Keratinocyte (primary cell): ENCODE measurements around the gene MYF5. TPM values are rescaled to one million over a fixed set of nuclear protein-coding genes. Genes with fewer than 3 reads are reported as not detected.

Experiments
- DNase-seq: peaks from one replicate; pipeline ENCODE4 v3.0.0-alpha.2; 2011; ENCODE audit warnings: low read depth, missing footprints, low spot score
- FAIRE-seq: peaks from 2 replicates; lab custom pipeline; 2011; peaks lifted over from hg19 to GRCh38; lab: Jason Lieb, UNC
- H2AFZ ChIP-seq: 2 replicates; pipeline ENCODE4 v1.6.0; 2012; ENCODE audit warnings: low read length, control low read depth, inconsistent platforms; ENCODE audit not compliant: control insufficient read depth
- H3K27ac ChIP-seq: 2 replicates; pipeline ENCODE4 v1.5.1; 2011; ENCODE audit warnings: low read length; ENCODE audit not compliant: control insufficient read depth, insufficient read depth
- H3K27me3 ChIP-seq: 3 replicates; pipeline ENCODE4 v1.6.0; 2011; ENCODE audit warnings: low read length; ENCODE audit not compliant: control insufficient read depth, insufficient read depth; ENCODE audit errors: extremely low read depth
- H3K36me3 ChIP-seq, 2 experiments: 2 replicates in 1 of 2; 3 replicates in 1 of 2; pipeline ENCODE4 v1.5.1; 2011; ENCODE audit warnings: low read length in 2 of 2, mild to moderate bottlenecking in 1 of 2; ENCODE audit not compliant: control insufficient read depth in 2 of 2, insufficient read depth in 2 of 2; ENCODE audit errors: extremely low read depth in 1 of 2
- H3K4me1 ChIP-seq: 3 replicates; pipeline ENCODE4 v1.5.1; 2011; ENCODE audit warnings: low read length; ENCODE audit not compliant: control insufficient read depth, insufficient read depth; ENCODE audit errors: extremely low read depth
- H3K4me2 ChIP-seq: 3 replicates; pipeline ENCODE4 v1.6.0; 2011; ENCODE audit warnings: low read depth, low read length; ENCODE audit not compliant: control insufficient read depth, insufficient read depth; ENCODE audit errors: extremely low read depth
- H3K4me3 ChIP-seq, 3 experiments: fragments of 200-600 bp in 1 of 3; sonication (generic) in 1 of 3; 2 replicates in 2 of 3; 3 replicates in 1 of 3; pipeline ENCODE4 v1.5.1; 2011 to 2016; ENCODE audit warnings: low read length in 3 of 3, mild to moderate bottlenecking in 3 of 3, control low read depth in 2 of 3, inconsistent platforms in 1 of 3, low read depth in 1 of 3, mixed read lengths in 1 of 3, mixed run types in 1 of 3, moderate library complexity in 1 of 3; ENCODE audit not compliant: control insufficient read depth in 2 of 3, insufficient read depth in 2 of 3; ENCODE audit errors: extremely low read depth in 1 of 3
- H3K79me2 ChIP-seq: 2 replicates; pipeline ENCODE4 v1.6.0; 2012; ENCODE audit warnings: low read length; ENCODE audit not compliant: control insufficient read depth, insufficient read depth
- H3K9ac ChIP-seq: 3 replicates; pipeline ENCODE4 v1.6.0; 2011; ENCODE audit warnings: low read length; ENCODE audit not compliant: control insufficient read depth, insufficient read depth; ENCODE audit errors: extremely low read depth
- H3K9me1 ChIP-seq: 3 replicates; pipeline ENCODE4 v1.6.0; 2011; ENCODE audit warnings: low read length; ENCODE audit not compliant: control insufficient read depth, insufficient read depth; ENCODE audit errors: extremely low read depth
- H3K9me3 ChIP-seq: 2 replicates; pipeline ENCODE4 v1.5.1; 2012; ENCODE audit warnings: low read depth, low read length; ENCODE audit not compliant: control insufficient read depth
- H4K20me1 ChIP-seq: 3 replicates; pipeline ENCODE4 v1.6.0; 2011; ENCODE audit warnings: low read length; ENCODE audit not compliant: control insufficient read depth, insufficient read depth; ENCODE audit errors: extremely low read depth
- CTCF ChIP-seq, 3 experiments: IDR thresholded peaks in 1 of 3; conservative IDR thresholded peaks in 1 of 3; optimal IDR thresholded peaks in 1 of 3; 2 replicates in 2 of 3; 3 replicates in 1 of 3; pipeline versions ENCODE3 to v1.5.1; 2011; ENCODE audit warnings: low read length in 3 of 3, mild to moderate bottlenecking in 3 of 3, moderate library complexity in 2 of 3, control low read depth in 1 of 3, inconsistent platforms in 1 of 3; ENCODE audit not compliant: insufficient read depth in 2 of 3; ENCODE audit errors: extremely low read depth in 1 of 3
- EZH2 ChIP-seq: IDR thresholded peaks from one replicate; pipeline ENCODE4 v1.6.1; 2012; ENCODE audit warnings: inconsistent platforms, mild to moderate bottlenecking, low read length, moderate library complexity
- dilution Hi-C: fragments of 300-500 bp; cut with MboI; formaldehyde crosslinking; loops from one replicate; pipeline ENCODE4 v1.7.0; 2020; ENCODE audit warnings: low sequenced_read_pairs; ENCODE audit not compliant: extremely low pct_ligation_motif_present
- polyA plus RNA-seq, 5 experiments: library from polyadenylated mRNA; depleted of rRNA in 3 of 5; stranded (reverse) in 3 of 5; stranded (forward) in 1 of 5; unstranded in 1 of 5; fragments of >200 nt; gene quantifications; 1 replicate in 1 of 5; 2 replicates in 3 of 5; 3 replicates in 1 of 5; pipeline versions ENCODE4 v1.2.1 to v1.2.3, GENCODE V29; 2011 to 2012; ENCODE audit warnings: missing spikeins in 2 of 5, low read depth in 1 of 5, low replicate concordance in 1 of 5

Gene MYF5
- polyA plus RNA-seq, 1 donor (not counting 4 experiments of a cell fraction or from before 2014, with no cell fraction given) = not detected

- Histone ChIP-seq H3K36me3 (no peaks in the 10 kb centered on the region), H3K9ac (no peak overlapping the region), H3K4me3 (no peak overlapping the region), H4K20me1 (no peaks in the 10 kb centered on the region), H3K9me3 (no peaks in the 10 kb centered on the region), H3K79me2 (no peaks in the 10 kb centered on the region), H3K4me1 (no peaks in the 10 kb centered on the region), H3K27me3 (no peaks in the 10 kb centered on the region), H3K27ac (no peak overlapping the region), H3K4me2 (no peak overlapping the region), H3K9me1 (no peaks in the 10 kb centered on the region), H2AFZ (no peak overlapping the region)
- no peak for TF ChIP-seq CTCF (optimal IDR thresholded peaks at IDR 0.05 in 1 of 3, IDR thresholded peaks at IDR 0.05 in 1 of 3, conservative IDR thresholded peaks at IDR 0.05 in 1 of 3; ENCODE audit: extremely low read depth in 1 of 3, insufficient read depth in 2 of 3, low read length in 3 of 3)
- no peak for TF ChIP-seq EZH2
- no peak for FAIRE-seq
- no peak for DNase-seq
- dilution Hi-C loops = no loop called here
Observed at GRCh38 chr12:80761838-80762237, 45.1 kb downstream of the MYF5 start.

GRCh38 chr12:80763874-80764273, 47.2 kb downstream of the MYF5 start:
- no peak overlapping the region for H2AFZ ChIP-seq
- H3K9me3 ChIP-seq = no peaks in the 10 kb centered on the region
- DNase-seq (no peak), FAIRE-seq (peak; percentile 5)
- H3K79me2 ChIP-seq = no peaks in the 10 kb centered on the region
- no peak overlapping the region for H3K4me3 ChIP-seq
- dilution Hi-C loops = no loop called here
- TF ChIP-seq CTCF (optimal IDR thresholded peaks at IDR 0.05 in 1 of 3, IDR thresholded peaks at IDR 0.05 in 1 of 3, conservative IDR thresholded peaks at IDR 0.05 in 1 of 3; ENCODE audit: extremely low read depth in 1 of 3, insufficient read depth in 2 of 3, low read length in 3 of 3) (peak in 2 of 3 experiments; percentile 26 to 34), EZH2 (no peak)
- H3K36me3 ChIP-seq = no peaks in the 10 kb centered on the region
- H3K27ac ChIP-seq = no peak overlapping the region
- H3K27me3 ChIP-seq = no peaks in the 10 kb centered on the region
- H3K4me2 ChIP-seq = no peak overlapping the region
- no peaks in the 10 kb centered on the region for H3K9me1 ChIP-seq
- H4K20me1 ChIP-seq = no peaks in the 10 kb centered on the region
- no peak overlapping the region for H3K9ac ChIP-seq
- H3K4me1 ChIP-seq = no peaks in the 10 kb centered on the region
